ENCODE data around the gene ARRB2. TPM values are rescaled to one million over a fixed set of nuclear protein-coding genes. Genes with fewer than 3 reads are reported as not detected.
A peak's percentile ranks its signal among the peaks of the same experiment; 100 is the strongest.

Gene ARRB2
- total RNA-seq, 1 donor from 2014 or later, result 28.3 TPM

DNA sequence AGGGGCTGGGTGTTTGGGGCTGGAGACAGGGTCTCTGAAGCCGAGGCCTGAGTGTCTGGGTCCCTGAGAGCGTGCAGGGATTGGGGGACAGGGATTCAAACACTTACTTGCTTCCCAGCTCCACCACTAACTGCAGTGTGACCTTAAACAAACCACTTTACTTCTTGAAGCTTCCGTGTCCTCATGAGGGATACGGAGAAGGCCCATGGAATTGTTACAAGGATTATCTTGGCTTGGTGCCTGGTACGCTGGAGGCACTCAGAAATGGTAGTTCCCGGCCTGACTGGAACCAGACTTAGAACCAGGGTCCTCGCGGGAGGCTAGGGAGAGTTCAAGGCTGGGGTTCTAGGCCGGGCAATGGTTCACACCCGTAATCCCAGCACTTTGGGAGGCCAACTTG lies 32.2 kb downstream of the ARRB2 start:
- ATAC-seq (no peak), DNase-seq (ENCODE audit: missing footprints) (no peak)
- intact Hi-C loops (cut with DNase I), result no loop called here

- ATAC-seq (no peak), DNase-seq (ENCODE audit: missing footprints) (no peak)
- intact Hi-C loops (cut with DNase I), result no loop called here
Observed at GRCh38 chr17:4743216-4743615, 32.8 kb downstream of the ARRB2 start.

- DNase-seq (ENCODE audit: missing footprints) (no peak), ATAC-seq (no peak)
- intact Hi-C loops (cut with DNase I), result no loop called here
Observed at GRCh38 chr17:4743898-4744297, 33.5 kb downstream of the ARRB2 start.

DNA sequence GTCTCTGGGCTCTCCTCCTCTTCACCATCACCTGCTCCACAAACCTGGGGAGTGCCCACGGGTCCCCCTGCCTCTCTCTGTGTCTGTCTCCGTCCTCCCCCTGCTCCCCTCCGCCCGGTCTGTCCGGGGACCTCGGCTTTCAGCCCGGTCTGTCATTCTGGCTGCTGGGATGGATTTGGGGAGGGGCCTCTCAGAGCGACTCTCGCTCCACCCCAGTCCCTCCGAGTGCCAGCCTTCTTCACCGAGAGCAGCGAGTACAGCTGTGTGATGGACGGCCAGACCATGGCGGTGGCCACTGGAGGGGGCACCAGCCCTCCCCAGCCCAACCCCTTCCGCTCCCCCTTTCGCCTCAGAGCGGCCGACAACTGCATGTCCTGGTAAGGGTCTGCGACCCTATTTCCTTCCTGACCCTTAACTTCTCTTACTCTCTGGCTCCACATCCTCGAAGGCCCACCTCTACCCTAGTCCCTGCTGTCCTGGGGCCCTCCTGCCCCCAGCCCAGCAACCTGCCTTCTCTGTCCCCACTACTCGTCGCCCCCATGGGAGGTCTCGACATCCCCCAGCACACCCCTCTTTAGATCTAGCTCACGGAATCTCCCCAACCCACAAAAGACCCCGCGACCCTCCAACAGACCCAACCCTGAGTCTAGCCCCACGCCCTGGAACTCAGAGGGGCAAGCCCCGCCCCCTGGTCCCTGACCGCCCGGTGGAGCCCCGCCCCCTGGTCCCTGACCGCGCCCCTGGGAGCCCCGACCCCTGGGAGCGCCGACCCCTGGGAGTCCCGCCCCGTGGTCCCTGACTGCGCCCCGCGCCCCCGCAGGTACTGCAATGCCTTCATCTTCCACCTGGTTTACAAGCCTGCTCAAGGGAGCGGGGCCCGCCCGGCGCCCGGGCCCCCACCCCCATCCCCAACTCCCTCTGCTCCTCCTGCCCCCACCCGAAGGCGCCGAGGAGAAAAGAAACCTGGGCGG lies 34.9 kb downstream of the ARRB2 start:
- DNase-seq (ENCODE audit: missing footprints), result no peak
- intact Hi-C loops (cut with DNase I), result no loop called here
- no peak for ATAC-seq

GRCh38 chr17:4747847-4748246 lies 37.4 kb downstream of the ARRB2 start:
- no peak for DNase-seq (ENCODE audit: missing footprints)
- intact Hi-C loops (cut with DNase I), result no loop called here
- peak; percentile 73 for ATAC-seq

DNA sequence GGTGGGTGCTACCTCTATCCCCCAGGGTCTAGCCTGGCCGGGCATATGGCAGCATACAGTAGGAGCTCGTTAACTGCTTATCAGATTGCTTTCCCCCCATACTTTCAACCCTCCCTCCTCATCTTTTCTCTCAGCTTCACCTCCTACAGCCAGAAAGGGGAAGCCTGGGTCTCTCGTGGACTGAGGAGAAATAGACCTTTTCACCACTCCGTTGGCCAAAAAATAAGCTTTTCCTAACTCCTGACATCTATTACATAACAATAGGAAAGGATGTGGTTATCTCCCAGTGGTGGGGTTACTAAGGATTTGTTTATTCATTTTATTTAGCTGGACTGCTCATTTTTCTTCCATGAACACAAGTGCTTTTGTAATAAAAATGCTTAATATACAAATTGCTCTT lies 38.3 kb downstream of the ARRB2 start:
- ATAC-seq (no peak), DNase-seq (ENCODE audit: missing footprints) (no peak)
- intact Hi-C loops (cut with DNase I), result no loop called here

DNA sequence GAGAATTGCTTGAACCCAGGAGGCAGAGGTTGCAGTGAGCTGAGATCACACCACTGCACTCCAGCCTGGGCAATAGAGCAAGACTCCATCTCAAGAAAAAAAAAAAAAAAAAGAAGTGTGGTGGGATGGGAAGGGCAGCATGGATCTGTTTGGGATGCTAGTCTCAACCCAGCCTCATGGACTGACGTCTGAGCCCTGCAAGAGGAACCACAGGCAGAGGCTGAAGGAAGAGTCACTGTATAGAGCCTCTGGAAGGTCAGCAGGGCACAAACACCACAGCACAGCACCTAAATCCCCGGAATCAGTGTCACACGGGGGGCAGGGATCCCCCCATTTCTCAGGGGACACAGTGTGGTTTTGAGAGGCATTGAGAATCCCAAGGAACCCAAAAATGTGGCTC lies 40.2 kb downstream of the ARRB2 start:
- DNase-seq (ENCODE audit: missing footprints), result no peak
- intact Hi-C loops (cut with DNase I), result no loop called here
- ATAC-seq, result peak; percentile 34

DNA sequence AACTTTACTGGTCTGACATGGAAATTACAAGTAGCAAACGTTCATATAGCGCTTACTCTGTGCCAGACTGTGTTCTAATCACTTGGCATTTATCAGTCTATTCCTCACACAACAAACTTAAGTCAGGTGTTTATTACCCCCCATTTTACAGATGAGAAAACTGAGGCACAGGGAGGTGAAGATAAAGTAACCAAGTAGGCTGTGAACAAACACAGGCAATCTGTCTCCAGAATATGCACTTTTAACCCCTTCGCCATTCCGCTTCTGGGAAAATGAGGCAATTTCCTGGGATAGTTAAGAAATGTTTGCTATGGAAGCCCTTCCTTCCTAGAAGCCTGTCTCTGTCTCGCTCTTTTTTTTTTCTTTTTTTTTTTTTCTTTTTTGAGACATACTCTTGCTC lies 41.5 kb downstream of the ARRB2 start:
- no peak for ATAC-seq
- intact Hi-C loops (cut with DNase I), result no loop called here
- no peak for DNase-seq (ENCODE audit: missing footprints)

DNA sequence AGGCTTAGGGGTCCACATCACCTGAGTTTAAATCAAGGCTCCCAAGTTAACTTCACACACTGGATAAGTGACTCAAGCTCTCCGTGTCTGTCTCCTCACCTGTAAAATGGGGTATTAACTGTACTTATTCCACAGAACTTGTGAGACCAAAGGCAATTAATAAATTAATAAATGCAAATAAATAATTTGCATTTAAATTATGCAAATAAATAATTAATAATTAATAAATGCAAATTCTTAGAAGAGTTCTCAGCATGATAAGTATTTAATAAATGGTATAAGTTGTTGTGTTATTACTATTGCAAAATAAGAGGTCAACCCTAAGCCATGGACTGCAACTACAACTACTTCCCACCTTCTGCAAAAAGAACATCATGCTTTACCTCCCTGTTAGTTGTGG lies 43.0 kb downstream of the ARRB2 start:
- no peak for DNase-seq (ENCODE audit: missing footprints)
- no peak for ATAC-seq
- intact Hi-C loops (cut with DNase I), result no loop called here

GRCh38 chr17:4759776-4760236 lies 49.4 kb downstream of the ARRB2 start:
- DNase-seq (ENCODE audit: missing footprints) (no peak), ATAC-seq (no peak)

GRCh38 chr17:4764595-4764994 lies 54.2 kb downstream of the ARRB2 start:
- intact Hi-C loops (cut with DNase I), result no loop called here
- peak; percentile 52 for ATAC-seq
- no peak for DNase-seq (ENCODE audit: missing footprints)

More at GRCh38 chr17:4759776-4760236, 49.4 kb downstream of the ARRB2 start:
- intact Hi-C loops (cut with DNase I), result no loop called here

- intact Hi-C loops (cut with DNase I), result no loop called here
- ATAC-seq (no peak), DNase-seq (ENCODE audit: missing footprints) (no peak)
Observed at GRCh38 chr17:4766201-4766600, 55.8 kb downstream of the ARRB2 start.

DNA sequence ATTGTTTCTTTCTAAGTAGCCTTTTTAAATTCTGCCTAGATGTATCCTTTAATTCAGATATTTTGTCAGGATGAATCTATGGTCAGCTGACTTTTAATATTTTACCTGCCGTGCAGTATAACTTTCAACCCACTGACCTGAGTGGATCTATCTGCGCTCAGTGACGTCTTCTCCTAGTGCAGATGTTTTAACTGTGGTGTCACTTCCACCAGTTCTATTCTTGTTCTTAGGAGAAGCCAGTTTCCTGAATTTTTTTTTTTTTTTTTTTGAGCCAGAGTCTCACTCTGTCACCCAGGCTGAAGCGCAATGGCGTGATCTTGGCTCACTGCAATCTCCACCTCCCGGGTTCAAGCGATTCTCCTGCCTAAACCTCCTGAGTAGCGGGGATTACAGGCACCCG lies 56.3 kb downstream of the ARRB2 start:
- intact Hi-C loops (cut with DNase I), result no loop called here
- DNase-seq (ENCODE audit: missing footprints) (no peak), ATAC-seq (no peak)

DNA sequence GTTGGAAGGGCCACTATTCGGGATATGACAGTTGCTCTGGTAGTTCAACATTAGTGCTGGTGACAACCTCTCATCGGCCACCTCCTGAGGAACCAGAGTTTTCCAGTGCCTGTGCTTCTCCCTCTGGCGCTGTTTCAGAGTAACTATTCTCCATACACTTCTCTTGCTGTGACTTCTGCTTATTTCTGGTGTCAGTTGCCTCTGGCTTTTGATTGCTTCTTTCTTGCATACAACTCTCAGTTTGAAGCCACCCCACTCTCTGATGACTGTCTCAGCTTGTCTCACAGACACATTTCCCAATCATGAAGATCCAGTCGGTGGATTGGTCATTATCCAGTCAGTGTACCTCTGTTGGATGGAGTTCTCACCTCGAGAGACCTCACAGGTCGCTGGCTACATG lies 57.9 kb downstream of the ARRB2 start:
- intact Hi-C loops (cut with DNase I), result no loop called here
- DNase-seq (ENCODE audit: missing footprints) (no peak), ATAC-seq (peak; percentile 26)

- DNase-seq (ENCODE audit: missing footprints), result no peak
- intact Hi-C loops (cut with DNase I), result no loop called here
- ATAC-seq, result no peak
Observed at GRCh38 chr17:4769628-4770027, 59.2 kb downstream of the ARRB2 start.

Other genes with a start within 250 kb of the ARRB2 start
- gene SPNS2, start 211.8 kb upstream of the ARRB2 start, total RNA-seq, result 12.4 TPM
- 19.2 TPM for gene MYBBP1A, start 155.2 kb upstream of the ARRB2 start, total RNA-seq
- 0.14 TPM for gene GGT6, start 150.1 kb upstream of the ARRB2 start, total RNA-seq
- 48.6 TPM for gene SMTNL2, start 126.1 kb upstream of the ARRB2 start, total RNA-seq
- 0.19 TPM for gene ALOX15, start 69.0 kb upstream of the ARRB2 start, total RNA-seq
- gene PELP1, start 6.5 kb upstream of the ARRB2 start, total RNA-seq, result 34.4 TPM
- gene MED11, start 20.8 kb downstream of the ARRB2 start, total RNA-seq, result 17.2 TPM
- gene ZMYND15, start 29.2 kb downstream of the ARRB2 start, total RNA-seq, result 0.11 TPM
- 3.9 TPM for gene CXCL16, start 29.3 kb downstream of the ARRB2 start, total RNA-seq
- not detected for gene TM4SF5, start 61.3 kb downstream of the ARRB2 start, total RNA-seq
- 0.70 TPM for gene VMO1, start 75.7 kb downstream of the ARRB2 start, total RNA-seq
- gene GLTPD2, start 78.3 kb downstream of the ARRB2 start, total RNA-seq, result not detected
- gene PSMB6, start 85.5 kb downstream of the ARRB2 start, total RNA-seq, result 225 TPM
- 12.6 TPM for gene PLD2, start 96.5 kb downstream of the ARRB2 start, total RNA-seq
- gene MINK1, start 122.7 kb downstream of the ARRB2 start, total RNA-seq, result 50.7 TPM
- gene C17orf107, start 188.9 kb downstream of the ARRB2 start, total RNA-seq, result 0.78 TPM
- gene CHRNE, start 192.5 kb downstream of the ARRB2 start, total RNA-seq, result 0.41 TPM
- not detected for gene GP1BA, start 221.6 kb downstream of the ARRB2 start, total RNA-seq
- gene SLC25A11, start 229.4 kb downstream of the ARRB2 start, total RNA-seq, result 199 TPM
- gene RNF167, start 229.6 kb downstream of the ARRB2 start, total RNA-seq, result 91.8 TPM
- gene PFN1, start 237.9 kb downstream of the ARRB2 start, total RNA-seq, result 218 TPM
- gene ENO3, start 240.5 kb downstream of the ARRB2 start, total RNA-seq, result 549 TPM

All from Right ventricle myocardium inferior (tissue), 1 donor.